Esophagus muscularis mucosa (tissue), 4 donors: ENCODE results near the gene PPP1R16B.

Experiments
- EP300 ChIP-seq: sonication (generic); formaldehyde crosslinking; IDR thresholded peaks from one replicate; pipeline ENCODE4 v1.6.1; 2017; ENCODE audit warnings: antibody characterized with exemption
- POLR2A ChIP-seq: fragments of 450-650 bp; IDR thresholded peaks from one replicate; pipeline ENCODE4 v1.6.1; 2017; ENCODE audit warnings: antibody characterized with exemption, moderate library complexity, mild to moderate bottlenecking, low read depth
- POLR2AphosphoS5 ChIP-seq, 2 donors: sonication (generic); formaldehyde crosslinking; IDR thresholded peaks; one replicate each; pipeline ENCODE4 v1.6.1; 2017; ENCODE audit warnings: antibody characterized with exemption in 2 of 2
- TF ChIP-seq, protein P1 (sequence below), 3 experiments: fragments of 200-600 bp in 2 of 3; fragments of 450-650 bp in 1 of 3; sonication (generic) in 2 of 3; IDR thresholded peaks; one replicate each; pipeline ENCODE4 v1.5.1; 2017 to 2019; ENCODE audit warnings: antibody characterized with exemption in 3 of 3, mild to moderate bottlenecking in 2 of 3, moderate library complexity in 1 of 3

DNA sequence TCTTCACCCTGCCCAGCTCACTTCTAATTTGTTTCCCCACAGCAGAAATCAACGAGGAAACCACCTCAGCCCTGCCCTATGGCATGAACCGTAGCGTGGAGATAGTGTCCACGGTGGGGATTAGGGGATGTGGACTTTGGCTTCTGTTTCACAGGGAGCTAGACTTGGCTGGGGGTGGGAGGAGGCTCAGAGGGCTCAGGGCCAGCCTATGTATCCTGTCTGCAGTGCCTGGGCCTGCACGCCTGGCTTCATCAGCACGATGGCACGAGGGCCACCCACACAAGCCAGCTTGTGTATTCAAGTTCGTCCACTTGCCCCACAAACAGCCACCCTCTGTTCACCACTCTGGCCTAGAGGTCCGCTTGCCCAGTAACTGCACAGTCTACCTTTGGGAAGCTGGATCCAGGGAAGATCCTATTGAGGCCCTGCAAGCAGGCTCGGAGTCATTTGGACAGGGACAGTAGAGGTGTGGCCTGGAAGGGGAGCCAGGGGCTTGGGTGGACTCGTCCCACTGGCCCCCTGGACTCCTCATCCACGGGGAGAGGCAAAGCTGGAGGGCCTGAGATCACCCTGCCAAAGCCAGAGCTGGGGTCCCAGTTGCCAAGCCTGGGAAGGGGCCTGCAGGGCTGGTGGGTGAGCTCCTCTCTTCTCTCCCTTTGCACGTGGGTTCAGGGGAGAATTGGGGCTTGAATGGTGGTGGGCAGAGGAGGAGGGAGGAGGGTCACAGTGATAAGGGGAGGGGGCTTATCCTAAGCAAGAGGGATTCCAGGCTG, 82.7 kb downstream of the PPP1R16B start:
- no peak for TF ChIP-seq POLR2A
- TF ChIP-seq, protein P1, sequence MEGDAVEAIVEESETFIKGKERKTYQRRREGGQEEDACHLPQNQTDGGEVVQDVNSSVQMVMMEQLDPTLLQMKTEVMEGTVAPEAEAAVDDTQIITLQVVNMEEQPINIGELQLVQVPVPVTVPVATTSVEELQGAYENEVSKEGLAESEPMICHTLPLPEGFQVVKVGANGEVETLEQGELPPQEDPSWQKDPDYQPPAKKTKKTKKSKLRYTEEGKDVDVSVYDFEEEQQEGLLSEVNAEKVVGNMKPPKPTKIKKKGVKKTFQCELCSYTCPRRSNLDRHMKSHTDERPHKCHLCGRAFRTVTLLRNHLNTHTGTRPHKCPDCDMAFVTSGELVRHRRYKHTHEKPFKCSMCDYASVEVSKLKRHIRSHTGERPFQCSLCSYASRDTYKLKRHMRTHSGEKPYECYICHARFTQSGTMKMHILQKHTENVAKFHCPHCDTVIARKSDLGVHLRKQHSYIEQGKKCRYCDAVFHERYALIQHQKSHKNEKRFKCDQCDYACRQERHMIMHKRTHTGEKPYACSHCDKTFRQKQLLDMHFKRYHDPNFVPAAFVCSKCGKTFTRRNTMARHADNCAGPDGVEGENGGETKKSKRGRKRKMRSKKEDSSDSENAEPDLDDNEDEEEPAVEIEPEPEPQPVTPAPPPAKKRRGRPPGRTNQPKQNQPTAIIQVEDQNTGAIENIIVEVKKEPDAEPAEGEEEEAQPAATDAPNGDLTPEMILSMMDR (IDR thresholded peaks at IDR 0.05): no peak
- no peak for TF ChIP-seq EP300
- TF ChIP-seq POLR2AphosphoS5 (IDR thresholded peaks at IDR 0.05): no peak
